ENCODE results near the gene FAM107B.

Gene FAM107B

DNA sequence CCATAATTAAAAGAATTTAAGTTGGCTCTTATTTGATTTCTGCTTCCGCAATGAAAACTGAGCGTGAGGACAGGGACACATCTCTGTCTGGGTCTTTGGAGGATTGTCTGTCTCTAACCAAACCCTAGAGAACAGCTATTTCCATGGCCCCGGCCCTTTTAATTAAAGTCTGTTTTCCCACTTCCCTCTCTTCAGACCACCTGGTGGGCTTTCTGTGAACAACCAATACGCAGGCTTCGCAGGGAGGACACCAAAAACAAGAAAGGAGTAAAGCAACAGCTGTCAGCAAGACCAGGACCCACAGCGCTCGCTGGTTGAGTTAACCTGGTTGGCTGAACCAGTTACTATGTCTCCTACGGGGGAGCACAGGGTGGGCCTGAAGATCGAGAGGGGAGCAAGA, 226.9 kb downstream of the FAM107B start:
- no peak overlapping the region for H3K4me3 ChIP-seq (ENCODE audit: control insufficient read depth, low read depth, low read length)
- no peak for TF ChIP-seq CTCF (conservative IDR thresholded peaks at IDR 0.05; ENCODE audit: control insufficient read depth, insufficient read depth, low read depth, low read length)
- DNase-seq (ENCODE audit: low read depth): no peak

DNA sequence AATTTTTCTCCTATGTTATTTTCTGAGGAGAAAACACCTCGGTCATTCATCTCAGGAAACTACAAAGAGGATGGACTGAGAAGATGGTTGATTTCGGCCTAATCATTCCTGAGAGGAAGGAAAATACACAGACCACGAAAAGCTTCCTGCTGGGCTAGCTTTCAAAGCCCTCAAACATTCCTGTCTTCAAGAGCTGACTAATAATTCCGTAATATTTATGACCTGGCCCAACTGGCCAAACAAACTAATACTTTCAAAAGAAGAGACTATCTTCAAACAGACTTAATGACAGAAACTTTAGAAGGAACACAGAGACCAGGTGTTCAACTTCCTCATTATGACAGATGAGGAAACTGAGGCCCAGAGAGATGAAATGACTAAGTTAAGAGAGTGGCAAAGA, 228.9 kb downstream of the FAM107B start:
- H3K4me3 ChIP-seq (ENCODE audit: control insufficient read depth, low read depth, low read length): no peak overlapping the region
- DNase-seq (ENCODE audit: low read depth): peak; percentile 60
- no peak for TF ChIP-seq CTCF (conservative IDR thresholded peaks at IDR 0.05; ENCODE audit: control insufficient read depth, insufficient read depth, low read depth, low read length)

- no peak for DNase-seq (ENCODE audit: low read depth)
- no peak overlapping the region for H3K4me3 ChIP-seq (ENCODE audit: control insufficient read depth, low read depth, low read length)
- no peak for TF ChIP-seq CTCF (conservative IDR thresholded peaks at IDR 0.05; ENCODE audit: control insufficient read depth, insufficient read depth, low read depth, low read length)
These were observed 230.8 kb downstream of the FAM107B start for GRCh38 chr10:14543904-14544210.

DNA sequence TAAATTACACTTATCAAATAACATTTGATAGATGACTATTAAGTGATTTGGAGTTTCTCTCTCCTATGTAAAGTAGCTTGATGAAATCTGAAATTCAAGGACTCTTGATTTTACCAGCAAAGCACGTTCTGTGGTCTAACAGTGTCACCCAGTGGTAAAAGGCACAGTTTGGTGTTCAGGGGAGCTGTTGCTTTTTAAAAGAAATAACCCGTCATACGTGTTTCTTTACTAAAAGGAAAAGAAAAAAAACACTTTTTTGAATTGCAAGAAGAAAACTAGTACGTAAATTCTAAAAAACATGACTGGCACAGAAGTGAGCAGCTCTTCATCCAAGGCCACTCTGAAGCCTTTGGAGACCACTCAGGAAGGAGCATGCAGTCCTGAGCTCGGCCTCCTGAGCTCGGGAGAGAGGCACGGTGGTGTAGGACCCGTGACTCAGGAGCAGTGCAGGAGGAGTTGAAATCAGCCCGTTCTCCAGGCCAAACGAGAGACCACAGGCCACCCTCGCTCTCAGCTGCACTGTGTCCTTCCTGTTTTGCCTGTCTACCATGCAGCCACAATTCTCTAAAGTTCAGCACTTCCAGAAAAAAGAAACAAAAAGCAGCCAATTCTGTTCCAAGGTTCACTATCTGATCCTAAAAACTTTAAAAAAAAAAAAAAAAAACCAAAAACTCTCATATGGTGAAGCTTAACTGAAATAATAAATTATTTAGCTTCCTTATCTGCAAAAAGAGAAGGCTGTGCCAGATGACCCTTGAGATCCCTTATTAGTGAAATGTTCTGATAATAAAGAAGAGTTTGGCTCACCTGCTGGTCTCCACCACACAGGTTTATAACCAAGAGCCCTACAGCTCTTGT, 231.4 kb downstream of the FAM107B start:
- peak; percentile 44 for DNase-seq (ENCODE audit: low read depth)
- peak; percentile 27 for TF ChIP-seq CTCF (conservative IDR thresholded peaks at IDR 0.05; ENCODE audit: control insufficient read depth, insufficient read depth, low read depth, low read length)
- no peak overlapping the region for H3K4me3 ChIP-seq (ENCODE audit: control insufficient read depth, low read depth, low read length)

GRCh38 chr10:14541379-14541778, 233.3 kb downstream of the FAM107B start:
- DNase-seq (ENCODE audit: low read depth): no peak
- H3K4me3 ChIP-seq (ENCODE audit: control insufficient read depth, low read depth, low read length): no peak overlapping the region

GRCh38 chr10:14540611-14541010, 234.1 kb downstream of the FAM107B start:
- TF ChIP-seq CTCF (conservative IDR thresholded peaks at IDR 0.05; ENCODE audit: control insufficient read depth, insufficient read depth, low read depth, low read length): no peak
- H3K4me3 ChIP-seq (ENCODE audit: control insufficient read depth, low read depth, low read length): no peak overlapping the region
- DNase-seq (ENCODE audit: low read depth): no peak

More at GRCh38 chr10:14541379-14541778, 233.3 kb downstream of the FAM107B start:
- TF ChIP-seq CTCF (conservative IDR thresholded peaks at IDR 0.05; ENCODE audit: control insufficient read depth, insufficient read depth, low read depth, low read length): no peak

Data from fibroblast of mammary gland (primary cell).